HepG2 (cell line): ENCODE results near the gene PRRT2. TPM values are rescaled to one million over a fixed set of nuclear protein-coding genes. Genes with fewer than 3 reads are reported as not detected.

ENCODE experiments used
- ARNTL ChIP-seq: sonication (generic); formaldehyde crosslinking; IDR thresholded peaks from 2 replicates; pipeline ENCODE4 v1.4.0; 2020; ENCODE audit warnings: mild to moderate bottlenecking, missing genetic modification reagents
- MEIS1 ChIP-seq: sonication (generic); formaldehyde crosslinking; IDR thresholded peaks from 2 replicates; pipeline ENCODE4 v1.9.0; 2021; ENCODE audit warnings: mild to moderate bottlenecking, missing genetic modification reagents, moderate library complexity, borderline replicate concordance
- ZNF160 ChIP-seq: sonication (generic); formaldehyde crosslinking; IDR thresholded peaks from 2 replicates; pipeline ENCODE4 v1.8.0; 2022; ENCODE audit warnings: mild to moderate bottlenecking, inconsistent platforms, missing genetic modification reagents
- ZSCAN22 ChIP-seq: sonication (generic); formaldehyde crosslinking; IDR thresholded peaks from 2 replicates; pipeline ENCODE4 v1.4.0; 2020; ENCODE audit warnings: mild to moderate bottlenecking, missing genetic modification reagents
- polyA plus RNA-seq, 8 experiments: library from polyadenylated mRNA; depleted of rRNA in 3 of 8; stranded (reverse) in 7 of 8; unstranded in 1 of 8; fragments of >200 nt; fragmentation: Illumina TruSeq in 4 of 8; extraction: Trizol in 4 of 8; gene quantifications; 2 replicates each; pipeline versions ENCODE4 v1.2.1 to v1.2.3, GENCODE V29; 2011 to 2016; ENCODE audit warnings: low read depth in 4 of 8, missing spikeins in 1 of 8, mixed read lengths in 1 of 8; ENCODE audit not compliant: insufficient read depth in 1 of 8
- total RNA-seq, 5 experiments: library from RNA; depleted of rRNA; stranded (reverse); fragments of >200 nt; fragmentation: Illumina TruSeq; extraction: Trizol; gene quantifications; 2 replicates each; pipeline ENCODE4 v1.2.3, GENCODE V29; 2016; ENCODE audit warnings: low read depth in 1 of 5
- TF ChIP-seq, protein P1 (sequence below), 2 experiments: fragments of 450-650 bp in 1 of 2; sonication (generic) in 1 of 2; formaldehyde crosslinking in 1 of 2; IDR thresholded peaks; 2 replicates each; pipeline versions ENCODE4 v1.6.1 to v1.8.0; 2016 to 2022; ENCODE audit warnings: antibody characterized with exemption in 1 of 2, mild to moderate bottlenecking in 1 of 2, missing genetic modification reagents in 1 of 2
- TF ChIP-seq, protein P2 (sequence below): sonication (generic); formaldehyde crosslinking; conservative IDR thresholded peaks from 2 replicates; pipeline ENCODE4 v1.4.0; 2020; ENCODE audit warnings: missing genetic modification reagents
- TF ChIP-seq, protein P3 (sequence below): IDR thresholded peaks from 2 replicates; pipeline ENCODE4 v1.6.1; 2016; ENCODE audit warnings: mild to moderate bottlenecking, missing biosample characterization, missing genetic modification reagents
- TF ChIP-seq, protein P4 (sequence below): sonication (generic); formaldehyde crosslinking; IDR thresholded peaks from 2 replicates; pipeline ENCODE4 v1.9.0; 2021; ENCODE audit warnings: missing genetic modification reagents, mild to moderate bottlenecking, borderline replicate concordance
- TF ChIP-seq, protein P5 (sequence below): IDR thresholded peaks from 2 replicates; pipeline ENCODE4 v1.6.1; 2016
- TF ChIP-seq, protein P6 (sequence below): sonication (generic); formaldehyde crosslinking; IDR thresholded peaks from 2 replicates; pipeline ENCODE4 v1.8.0; 2022; ENCODE audit warnings: mild to moderate bottlenecking, missing genetic modification reagents

The PRRT2 gene
- total and polyA plus RNA-seq, 2 of the 13 experiments (the other 11 are each of a cell fraction or from before 2014, with no cell fraction given) = 0.51 to 1.1 TPM

DNA sequence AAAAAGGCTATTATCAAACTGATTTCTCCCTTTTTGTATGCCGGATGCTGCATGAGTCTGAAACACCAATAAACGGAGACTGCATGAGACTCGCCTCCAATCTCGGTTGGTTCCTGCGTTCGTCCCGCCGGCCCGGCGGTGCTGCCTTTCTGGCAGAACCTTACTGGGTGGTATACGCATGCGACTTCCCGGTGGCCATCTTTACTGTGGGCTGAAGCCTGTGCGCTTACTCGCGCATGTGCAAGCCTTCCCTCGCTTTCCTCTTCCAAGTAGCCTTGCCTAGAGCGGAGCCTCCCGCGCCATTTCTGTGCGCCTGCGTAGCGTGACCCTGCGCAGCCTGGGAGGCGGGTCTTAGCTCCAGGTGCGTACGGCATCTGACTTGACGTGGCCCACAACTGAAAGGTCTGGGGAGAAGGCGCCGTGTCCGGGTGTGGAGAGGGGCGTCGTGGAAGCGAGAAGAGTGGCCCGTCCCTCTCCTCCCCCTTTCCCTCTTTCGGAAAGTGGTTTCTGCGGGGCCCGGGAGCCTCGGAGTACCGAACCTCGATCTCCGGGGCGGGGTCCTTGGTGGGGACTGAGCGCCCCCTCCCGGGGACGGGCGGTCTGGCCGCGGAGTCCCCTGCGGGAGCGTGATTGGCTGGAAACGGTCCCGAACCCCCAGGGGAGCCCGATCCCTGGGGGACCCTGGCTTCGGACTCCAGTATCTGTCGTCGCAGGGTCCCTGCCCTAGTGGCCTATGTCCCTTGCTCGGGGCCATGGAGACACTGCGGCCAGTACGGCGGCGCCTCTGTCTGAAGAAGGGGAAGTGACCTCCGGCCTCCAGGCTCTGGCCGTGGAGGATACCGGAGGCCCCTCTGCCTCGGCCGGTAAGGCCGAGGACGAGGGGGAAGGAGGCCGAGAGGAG lies 4.0 kb downstream of the PRRT2 start, which contains the start of gene PAGR1 (continued):
- TF ChIP-seq, protein P1, sequence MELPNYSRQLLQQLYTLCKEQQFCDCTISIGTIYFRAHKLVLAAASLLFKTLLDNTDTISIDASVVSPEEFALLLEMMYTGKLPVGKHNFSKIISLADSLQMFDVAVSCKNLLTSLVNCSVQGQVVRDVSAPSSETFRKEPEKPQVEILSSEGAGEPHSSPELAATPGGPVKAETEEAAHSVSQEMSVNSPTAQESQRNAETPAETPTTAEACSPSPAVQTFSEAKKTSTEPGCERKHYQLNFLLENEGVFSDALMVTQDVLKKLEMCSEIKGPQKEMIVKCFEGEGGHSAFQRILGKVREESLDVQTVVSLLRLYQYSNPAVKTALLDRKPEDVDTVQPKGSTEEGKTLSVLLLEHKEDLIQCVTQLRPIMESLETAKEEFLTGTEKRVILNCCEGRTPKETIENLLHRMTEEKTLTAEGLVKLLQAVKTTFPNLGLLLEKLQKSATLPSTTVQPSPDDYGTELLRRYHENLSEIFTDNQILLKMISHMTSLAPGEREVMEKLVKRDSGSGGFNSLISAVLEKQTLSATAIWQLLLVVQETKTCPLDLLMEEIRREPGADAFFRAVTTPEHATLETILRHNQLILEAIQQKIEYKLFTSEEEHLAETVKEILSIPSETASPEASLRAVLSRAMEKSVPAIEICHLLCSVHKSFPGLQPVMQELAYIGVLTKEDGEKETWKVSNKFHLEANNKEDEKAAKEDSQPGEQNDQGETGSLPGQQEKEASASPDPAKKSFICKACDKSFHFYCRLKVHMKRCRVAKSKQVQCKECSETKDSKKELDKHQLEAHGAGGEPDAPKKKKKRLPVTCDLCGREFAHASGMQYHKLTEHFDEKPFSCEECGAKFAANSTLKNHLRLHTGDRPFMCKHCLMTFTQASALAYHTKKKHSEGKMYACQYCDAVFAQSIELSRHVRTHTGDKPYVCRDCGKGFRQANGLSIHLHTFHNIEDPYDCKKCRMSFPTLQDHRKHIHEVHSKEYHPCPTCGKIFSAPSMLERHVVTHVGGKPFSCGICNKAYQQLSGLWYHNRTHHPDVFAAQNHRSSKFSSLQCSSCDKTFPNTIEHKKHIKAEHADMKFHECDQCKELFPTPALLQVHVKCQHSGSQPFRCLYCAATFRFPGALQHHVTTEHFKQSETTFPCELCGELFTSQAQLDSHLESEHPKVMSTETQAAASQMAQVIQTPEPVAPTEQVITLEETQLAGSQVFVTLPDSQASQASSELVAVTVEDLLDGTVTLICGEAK (IDR thresholded peaks at IDR 0.05) = no peak
- TF ChIP-seq, protein P1 (CRISPR knock-in tag; IDR thresholded peaks at IDR 0.05) = peak; percentile 66; the same call in 1 of the 2 replicates
- TF ChIP-seq, protein P2, sequence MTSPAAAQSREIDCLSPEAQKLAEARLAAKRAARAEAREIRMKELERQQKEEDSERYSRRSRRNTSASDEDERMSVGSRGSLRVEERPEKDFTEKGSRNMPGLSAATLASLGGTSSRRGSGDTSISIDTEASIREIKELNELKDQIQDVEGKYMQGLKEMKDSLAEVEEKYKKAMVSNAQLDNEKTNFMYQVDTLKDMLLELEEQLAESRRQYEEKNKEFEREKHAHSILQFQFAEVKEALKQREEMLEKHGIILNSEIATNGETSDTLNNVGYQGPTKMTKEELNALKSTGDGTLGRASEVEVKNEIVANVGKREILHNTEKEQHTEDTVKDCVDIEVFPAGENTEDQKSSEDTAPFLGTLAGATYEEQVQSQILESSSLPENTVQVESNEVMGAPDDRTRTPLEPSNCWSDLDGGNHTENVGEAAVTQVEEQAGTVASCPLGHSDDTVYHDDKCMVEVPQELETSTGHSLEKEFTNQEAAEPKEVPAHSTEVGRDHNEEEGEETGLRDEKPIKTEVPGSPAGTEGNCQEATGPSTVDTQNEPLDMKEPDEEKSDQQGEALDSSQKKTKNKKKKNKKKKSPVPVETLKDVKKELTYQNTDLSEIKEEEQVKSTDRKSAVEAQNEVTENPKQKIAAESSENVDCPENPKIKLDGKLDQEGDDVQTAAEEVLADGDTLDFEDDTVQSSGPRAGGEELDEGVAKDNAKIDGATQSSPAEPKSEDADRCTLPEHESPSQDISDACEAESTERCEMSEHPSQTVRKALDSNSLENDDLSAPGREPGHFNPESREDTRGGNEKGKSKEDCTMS (CRISPR knock-in tag) = no peak
- TF ChIP-seq ZSCAN22 (CRISPR knock-in tag) = 0 out of 2 replicates have a peak, but pooled peaks have one; percentile 37
- peak; percentile 93 for TF ChIP-seq ZNF160 (CRISPR knock-in tag)
- peak; percentile 72 for TF ChIP-seq ARNTL (CRISPR knock-in tag)
- TF ChIP-seq, protein P3, sequence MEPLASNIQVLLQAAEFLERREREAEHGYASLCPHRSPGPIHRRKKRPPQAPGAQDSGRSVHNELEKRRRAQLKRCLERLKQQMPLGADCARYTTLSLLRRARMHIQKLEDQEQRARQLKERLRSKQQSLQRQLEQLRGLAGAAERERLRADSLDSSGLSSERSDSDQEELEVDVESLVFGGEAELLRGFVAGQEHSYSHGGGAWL (CRISPR knock-in tag) = peak; percentile 42; the same call in 1 of the 2 replicates
- TF ChIP-seq, protein P4, sequence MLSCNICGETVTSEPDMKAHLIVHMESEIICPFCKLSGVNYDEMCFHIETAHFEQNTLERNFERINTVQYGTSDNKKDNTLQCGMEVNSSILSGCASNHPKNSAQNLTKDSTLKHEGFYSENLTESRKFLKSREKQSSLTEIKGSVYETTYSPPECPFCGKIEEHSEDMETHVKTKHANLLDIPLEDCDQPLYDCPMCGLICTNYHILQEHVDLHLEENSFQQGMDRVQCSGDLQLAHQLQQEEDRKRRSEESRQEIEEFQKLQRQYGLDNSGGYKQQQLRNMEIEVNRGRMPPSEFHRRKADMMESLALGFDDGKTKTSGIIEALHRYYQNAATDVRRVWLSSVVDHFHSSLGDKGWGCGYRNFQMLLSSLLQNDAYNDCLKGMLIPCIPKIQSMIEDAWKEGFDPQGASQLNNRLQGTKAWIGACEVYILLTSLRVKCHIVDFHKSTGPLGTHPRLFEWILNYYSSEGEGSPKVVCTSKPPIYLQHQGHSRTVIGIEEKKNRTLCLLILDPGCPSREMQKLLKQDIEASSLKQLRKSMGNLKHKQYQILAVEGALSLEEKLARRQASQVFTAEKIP (CRISPR knock-in tag) = no peak
- TF ChIP-seq, protein P5, sequence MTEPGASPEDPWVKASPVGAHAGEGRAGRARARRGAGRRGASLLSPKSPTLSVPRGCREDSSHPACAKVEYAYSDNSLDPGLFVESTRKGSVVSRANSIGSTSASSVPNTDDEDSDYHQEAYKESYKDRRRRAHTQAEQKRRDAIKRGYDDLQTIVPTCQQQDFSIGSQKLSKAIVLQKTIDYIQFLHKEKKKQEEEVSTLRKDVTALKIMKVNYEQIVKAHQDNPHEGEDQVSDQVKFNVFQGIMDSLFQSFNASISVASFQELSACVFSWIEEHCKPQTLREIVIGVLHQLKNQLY (CRISPR knock-in tag) = no peak
- peak; percentile 89; the same call in 1 of the 2 replicates for TF ChIP-seq MEIS1 (CRISPR knock-in tag)
- TF ChIP-seq, protein P6, sequence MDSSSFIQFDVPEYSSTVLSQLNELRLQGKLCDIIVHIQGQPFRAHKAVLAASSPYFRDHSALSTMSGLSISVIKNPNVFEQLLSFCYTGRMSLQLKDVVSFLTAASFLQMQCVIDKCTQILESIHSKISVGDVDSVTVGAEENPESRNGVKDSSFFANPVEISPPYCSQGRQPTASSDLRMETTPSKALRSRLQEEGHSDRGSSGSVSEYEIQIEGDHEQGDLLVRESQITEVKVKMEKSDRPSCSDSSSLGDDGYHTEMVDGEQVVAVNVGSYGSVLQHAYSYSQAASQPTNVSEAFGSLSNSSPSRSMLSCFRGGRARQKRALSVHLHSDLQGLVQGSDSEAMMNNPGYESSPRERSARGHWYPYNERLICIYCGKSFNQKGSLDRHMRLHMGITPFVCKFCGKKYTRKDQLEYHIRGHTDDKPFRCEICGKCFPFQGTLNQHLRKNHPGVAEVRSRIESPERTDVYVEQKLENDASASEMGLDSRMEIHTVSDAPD (CRISPR knock-in tag) = no peak
